ENCODE results near the gene POLR2A. TPM values are rescaled to one million over a fixed set of nuclear protein-coding genes. Genes with fewer than 3 reads are reported as not detected.

POLR2A gene
- total and polyA plus RNA-seq, 4 donors: 13.3 to 54.4 (median 34.8) TPM

DNA sequence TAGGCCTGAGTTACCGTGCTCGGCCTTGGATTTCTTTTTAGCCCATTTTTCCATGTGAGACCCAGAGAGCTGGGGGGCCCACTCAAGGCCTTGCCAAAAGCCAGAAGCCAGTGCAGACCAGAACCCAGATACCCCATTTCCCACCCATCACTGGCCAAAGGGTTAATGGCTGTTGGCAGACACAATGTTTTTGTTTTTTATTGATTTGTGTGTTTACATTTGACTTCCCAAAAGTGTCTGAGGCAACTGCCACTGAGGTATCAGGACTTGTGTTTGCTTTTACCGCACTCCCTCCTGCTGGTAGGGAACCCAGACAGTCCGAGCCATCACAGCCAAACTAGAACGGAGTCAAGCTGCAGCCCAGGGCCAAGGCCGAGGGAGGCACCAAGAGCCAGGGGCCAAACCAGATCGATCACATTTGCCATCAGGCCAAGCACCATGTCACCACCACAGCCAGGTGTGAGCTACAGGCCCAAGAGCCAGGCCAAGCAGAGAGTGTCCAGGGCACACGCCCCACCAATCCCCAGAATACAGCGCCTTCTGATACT, 57.0 kb downstream of the POLR2A start:
- no peaks in the 10 kb centered on the region for H3K27me3 ChIP-seq (ENCODE audit: control insufficient read depth in 4 of 4, insufficient read depth in 4 of 4, low read length in 3 of 4)
- H3K27ac ChIP-seq (ENCODE audit: low read depth in 1 of 2, low read length in 2 of 2): no peak overlapping the region
- H3K9me3 ChIP-seq (ENCODE audit: control insufficient read depth in 4 of 4, low read length in 3 of 4): peaks cover 0 to 14% (median 5%) of the 10 kb centered on the region in 4 donors
- H3K4me1 ChIP-seq (ENCODE audit: control insufficient read depth in 4 of 4, insufficient read depth in 4 of 4, low read length in 3 of 4): peaks cover 0 to 2% (median 0%) of the 10 kb centered on the region in 4 donors
- no peak overlapping the region for H3K9ac ChIP-seq (ENCODE audit: low read depth in 1 of 2, low read length in 2 of 2)
- H3K36me3 ChIP-seq (ENCODE audit: control insufficient read depth in 4 of 4, insufficient read depth in 3 of 4, low read depth in 1 of 4, low read length in 3 of 4): no peaks in the 10 kb centered on the region
- H3K4me3 ChIP-seq (ENCODE audit: low read depth in 1 of 3, low read length in 3 of 3): no peak overlapping the region
- TF ChIP-seq RAD21 (IDR thresholded peaks at IDR 0.05) (no peak), TAF1 (conservative IDR thresholded peaks at IDR 0.05) (no peak), FOXA1 (IDR thresholded peaks at IDR 0.05) (no peak), GABPA (IDR thresholded peaks at IDR 0.05 in 1 of 2, conservative IDR thresholded peaks at IDR 0.05 in 1 of 2) (no peak), JUND (IDR thresholded peaks at IDR 0.05) (no peak)
- TF ChIP-seq, protein P1, sequence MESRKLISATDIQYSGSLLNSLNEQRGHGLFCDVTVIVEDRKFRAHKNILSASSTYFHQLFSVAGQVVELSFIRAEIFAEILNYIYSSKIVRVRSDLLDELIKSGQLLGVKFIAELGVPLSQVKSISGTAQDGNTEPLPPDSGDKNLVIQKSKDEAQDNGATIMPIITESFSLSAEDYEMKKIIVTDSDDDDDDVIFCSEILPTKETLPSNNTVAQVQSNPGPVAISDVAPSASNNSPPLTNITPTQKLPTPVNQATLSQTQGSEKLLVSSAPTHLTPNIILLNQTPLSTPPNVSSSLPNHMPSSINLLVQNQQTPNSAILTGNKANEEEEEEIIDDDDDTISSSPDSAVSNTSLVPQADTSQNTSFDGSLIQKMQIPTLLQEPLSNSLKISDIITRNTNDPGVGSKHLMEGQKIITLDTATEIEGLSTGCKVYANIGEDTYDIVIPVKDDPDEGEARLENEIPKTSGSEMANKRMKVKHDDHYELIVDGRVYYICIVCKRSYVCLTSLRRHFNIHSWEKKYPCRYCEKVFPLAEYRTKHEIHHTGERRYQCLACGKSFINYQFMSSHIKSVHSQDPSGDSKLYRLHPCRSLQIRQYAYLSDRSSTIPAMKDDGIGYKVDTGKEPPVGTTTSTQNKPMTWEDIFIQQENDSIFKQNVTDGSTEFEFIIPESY (IDR thresholded peaks at IDR 0.05): no peak
- DNase-seq (ENCODE audit: low spot score): no peak
- 70% methylated on average over 9 of the region's 9 CpGs for WGBS

DNA sequence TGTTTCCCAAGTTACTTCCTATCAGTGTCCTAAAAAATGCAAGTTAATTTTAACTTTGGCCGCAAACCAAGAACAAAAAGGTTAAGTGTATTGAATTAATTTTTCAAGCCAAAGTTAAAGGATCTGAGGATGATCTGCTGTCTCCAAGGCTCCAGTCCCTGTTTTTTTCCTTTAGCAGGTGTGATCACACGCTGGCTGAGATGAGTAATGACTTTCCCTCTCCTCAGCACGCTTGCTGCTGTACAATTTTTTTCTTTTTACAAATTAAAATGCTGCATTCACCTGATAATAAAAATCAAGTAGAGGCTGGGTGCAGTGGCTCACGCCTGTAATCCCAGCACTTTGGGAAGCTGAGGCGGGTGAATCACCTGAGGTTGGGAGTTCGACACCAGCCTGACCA, 60.7 kb downstream of the POLR2A start:
- no peak for TF ChIP-seq TAF1 (conservative IDR thresholded peaks at IDR 0.05)
- TF ChIP-seq RAD21 (IDR thresholded peaks at IDR 0.05): no peak
- TF ChIP-seq GABPA (IDR thresholded peaks at IDR 0.05 in 1 of 2, conservative IDR thresholded peaks at IDR 0.05 in 1 of 2): no peak
- TF ChIP-seq, protein P2, sequence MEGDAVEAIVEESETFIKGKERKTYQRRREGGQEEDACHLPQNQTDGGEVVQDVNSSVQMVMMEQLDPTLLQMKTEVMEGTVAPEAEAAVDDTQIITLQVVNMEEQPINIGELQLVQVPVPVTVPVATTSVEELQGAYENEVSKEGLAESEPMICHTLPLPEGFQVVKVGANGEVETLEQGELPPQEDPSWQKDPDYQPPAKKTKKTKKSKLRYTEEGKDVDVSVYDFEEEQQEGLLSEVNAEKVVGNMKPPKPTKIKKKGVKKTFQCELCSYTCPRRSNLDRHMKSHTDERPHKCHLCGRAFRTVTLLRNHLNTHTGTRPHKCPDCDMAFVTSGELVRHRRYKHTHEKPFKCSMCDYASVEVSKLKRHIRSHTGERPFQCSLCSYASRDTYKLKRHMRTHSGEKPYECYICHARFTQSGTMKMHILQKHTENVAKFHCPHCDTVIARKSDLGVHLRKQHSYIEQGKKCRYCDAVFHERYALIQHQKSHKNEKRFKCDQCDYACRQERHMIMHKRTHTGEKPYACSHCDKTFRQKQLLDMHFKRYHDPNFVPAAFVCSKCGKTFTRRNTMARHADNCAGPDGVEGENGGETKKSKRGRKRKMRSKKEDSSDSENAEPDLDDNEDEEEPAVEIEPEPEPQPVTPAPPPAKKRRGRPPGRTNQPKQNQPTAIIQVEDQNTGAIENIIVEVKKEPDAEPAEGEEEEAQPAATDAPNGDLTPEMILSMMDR (IDR thresholded peaks at IDR 0.05; ENCODE audit: low read depth, low read length, missing input control): no peak
- TF ChIP-seq, protein P3, sequence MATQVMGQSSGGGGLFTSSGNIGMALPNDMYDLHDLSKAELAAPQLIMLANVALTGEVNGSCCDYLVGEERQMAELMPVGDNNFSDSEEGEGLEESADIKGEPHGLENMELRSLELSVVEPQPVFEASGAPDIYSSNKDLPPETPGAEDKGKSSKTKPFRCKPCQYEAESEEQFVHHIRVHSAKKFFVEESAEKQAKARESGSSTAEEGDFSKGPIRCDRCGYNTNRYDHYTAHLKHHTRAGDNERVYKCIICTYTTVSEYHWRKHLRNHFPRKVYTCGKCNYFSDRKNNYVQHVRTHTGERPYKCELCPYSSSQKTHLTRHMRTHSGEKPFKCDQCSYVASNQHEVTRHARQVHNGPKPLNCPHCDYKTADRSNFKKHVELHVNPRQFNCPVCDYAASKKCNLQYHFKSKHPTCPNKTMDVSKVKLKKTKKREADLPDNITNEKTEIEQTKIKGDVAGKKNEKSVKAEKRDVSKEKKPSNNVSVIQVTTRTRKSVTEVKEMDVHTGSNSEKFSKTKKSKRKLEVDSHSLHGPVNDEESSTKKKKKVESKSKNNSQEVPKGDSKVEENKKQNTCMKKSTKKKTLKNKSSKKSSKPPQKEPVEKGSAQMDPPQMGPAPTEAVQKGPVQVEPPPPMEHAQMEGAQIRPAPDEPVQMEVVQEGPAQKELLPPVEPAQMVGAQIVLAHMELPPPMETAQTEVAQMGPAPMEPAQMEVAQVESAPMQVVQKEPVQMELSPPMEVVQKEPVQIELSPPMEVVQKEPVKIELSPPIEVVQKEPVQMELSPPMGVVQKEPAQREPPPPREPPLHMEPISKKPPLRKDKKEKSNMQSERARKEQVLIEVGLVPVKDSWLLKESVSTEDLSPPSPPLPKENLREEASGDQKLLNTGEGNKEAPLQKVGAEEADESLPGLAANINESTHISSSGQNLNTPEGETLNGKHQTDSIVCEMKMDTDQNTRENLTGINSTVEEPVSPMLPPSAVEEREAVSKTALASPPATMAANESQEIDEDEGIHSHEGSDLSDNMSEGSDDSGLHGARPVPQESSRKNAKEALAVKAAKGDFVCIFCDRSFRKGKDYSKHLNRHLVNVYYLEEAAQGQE (IDR thresholded peaks at IDR 0.05): no peak
- TF ChIP-seq EGR1 (IDR thresholded peaks at IDR 0.05; ENCODE audit: low read depth in 2 of 2): no peak
- no peak for TF ChIP-seq SP1 (IDR thresholded peaks at IDR 0.05)
- H3K9ac ChIP-seq (ENCODE audit: low read depth in 1 of 2, low read length in 2 of 2): no peak overlapping the region
- peaks cover 2 to 14% (median 8%) of the 10 kb centered on the region in 4 donors for H3K4me1 ChIP-seq (ENCODE audit: control insufficient read depth in 4 of 4, insufficient read depth in 4 of 4, low read length in 3 of 4)
- no peak for DNase-seq (ENCODE audit: low spot score)
- H3K9me3 ChIP-seq (ENCODE audit: control insufficient read depth in 4 of 4, low read length in 3 of 4): no peaks in the 10 kb centered on the region
- 69% methylated on average over 6 of the region's 6 CpGs for WGBS
- no peak overlapping the region for H3K27ac ChIP-seq (ENCODE audit: low read depth in 1 of 2, low read length in 2 of 2)
- no peaks in the 10 kb centered on the region for H3K36me3 ChIP-seq (ENCODE audit: control insufficient read depth in 4 of 4, insufficient read depth in 3 of 4, low read depth in 1 of 4, low read length in 3 of 4)
- no peak overlapping the region for H3K4me3 ChIP-seq (ENCODE audit: low read depth in 1 of 3, low read length in 3 of 3)
- H3K27me3 ChIP-seq (ENCODE audit: control insufficient read depth in 4 of 4, insufficient read depth in 4 of 4, low read length in 3 of 4): no peaks in the 10 kb centered on the region

Data from liver (tissue), 9 donors.